OCI-LY3 (cell line): Measurements from ENCODE around the gene SLC17A9.

ENCODE experiments used
- CTCF ChIP-seq: fragments of 200-600, 300-600 bp; sonication (generic); IDR thresholded peaks from 2 replicates; pipeline ENCODE4 v1.5.1; 2014; ENCODE audit warnings: antibody characterized with exemption, low read length, low read depth
- EZH2phosphoT487 ChIP-seq: fragments of 200-600 bp; shearing (Covaris generic); IDR thresholded peaks from 2 replicates; pipeline ENCODE4 v1.6.1; 2018; ENCODE audit warnings: antibody characterized with exemption, mixed run types, low read depth

DNA sequence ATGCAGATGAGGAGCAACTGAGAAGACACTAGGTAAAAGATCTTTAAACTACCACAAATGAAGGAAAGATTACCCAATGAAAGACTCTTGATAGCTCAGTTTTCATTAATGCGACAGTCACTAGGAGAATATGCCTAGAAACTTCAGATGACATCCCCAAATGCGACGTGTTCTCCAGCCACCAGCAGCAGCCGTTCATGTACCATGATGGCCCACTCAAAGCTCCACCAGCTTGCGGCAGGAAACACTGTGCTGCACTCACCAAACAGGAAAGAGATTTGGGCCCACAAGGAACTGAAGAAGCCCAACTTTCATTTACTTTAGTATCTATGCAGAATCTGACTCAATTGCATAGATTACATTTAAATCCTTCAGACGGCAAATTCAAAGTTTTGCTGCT is 33.7 kb upstream of the SLC17A9 start:
- no peak for TF ChIP-seq CTCF
- TF ChIP-seq EZH2phosphoT487, result no peak
